Liver (tissue), 3 donors: ENCODE data around the gene ARID4B.

Experiments used
- NR2F2 ChIP-seq: IDR thresholded peaks from 2 replicates; pipeline ENCODE4 v1.6.1; 2016; ENCODE audit warnings: antibody characterized with exemption
- RAD21 ChIP-seq, 2 donors: IDR thresholded peaks; 2 replicates each; pipeline ENCODE4 v1.6.1; 2016; ENCODE audit warnings: antibody characterized with exemption in 2 of 2, mild to moderate bottlenecking in 2 of 2
- TF ChIP-seq, protein P1 (sequence below): IDR thresholded peaks from 2 replicates; pipeline ENCODE4 v1.6.1; 2016; ENCODE audit warnings: antibody characterized with exemption
- TF ChIP-seq, protein P2 (sequence below): fragments of 150-350 bp; IDR thresholded peaks from 2 replicates; pipeline ENCODE4 v1.5.1; 2017; ENCODE audit warnings: improper control_type of control experiment, low read depth, low read length; ENCODE audit not compliant: missing input control
- TF ChIP-seq, protein P3 (sequence below): IDR thresholded peaks from 2 replicates; pipeline ENCODE4 v1.6.1; 2016; ENCODE audit warnings: antibody characterized with exemption
- donor health status: healthy.
- donor health status: healthy.

DNA sequence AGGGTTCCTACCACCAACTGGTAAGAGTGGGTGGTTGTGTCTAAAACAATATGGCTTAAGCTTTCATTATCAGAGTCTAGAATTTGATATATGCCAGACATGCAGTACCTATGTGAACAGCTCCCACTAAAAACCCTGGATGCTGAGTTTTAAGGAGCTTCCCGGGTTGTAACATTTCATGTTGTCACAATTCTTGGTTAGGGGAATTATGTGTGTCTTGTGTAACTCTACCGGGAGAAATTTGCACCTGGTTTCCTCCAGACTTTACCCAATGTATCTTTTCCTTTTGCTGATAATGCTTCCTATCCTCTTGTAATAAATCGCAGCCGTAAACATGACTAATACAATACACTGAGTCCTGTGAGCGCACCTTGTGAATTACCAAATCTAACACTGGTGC is 48.3 kb downstream of the ARID4B start:
- TF ChIP-seq, protein P1, sequence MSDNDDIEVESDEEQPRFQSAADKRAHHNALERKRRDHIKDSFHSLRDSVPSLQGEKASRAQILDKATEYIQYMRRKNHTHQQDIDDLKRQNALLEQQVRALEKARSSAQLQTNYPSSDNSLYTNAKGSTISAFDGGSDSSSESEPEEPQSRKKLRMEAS = no peak
- TF ChIP-seq NR2F2 = no peak
- TF ChIP-seq, protein P2, sequence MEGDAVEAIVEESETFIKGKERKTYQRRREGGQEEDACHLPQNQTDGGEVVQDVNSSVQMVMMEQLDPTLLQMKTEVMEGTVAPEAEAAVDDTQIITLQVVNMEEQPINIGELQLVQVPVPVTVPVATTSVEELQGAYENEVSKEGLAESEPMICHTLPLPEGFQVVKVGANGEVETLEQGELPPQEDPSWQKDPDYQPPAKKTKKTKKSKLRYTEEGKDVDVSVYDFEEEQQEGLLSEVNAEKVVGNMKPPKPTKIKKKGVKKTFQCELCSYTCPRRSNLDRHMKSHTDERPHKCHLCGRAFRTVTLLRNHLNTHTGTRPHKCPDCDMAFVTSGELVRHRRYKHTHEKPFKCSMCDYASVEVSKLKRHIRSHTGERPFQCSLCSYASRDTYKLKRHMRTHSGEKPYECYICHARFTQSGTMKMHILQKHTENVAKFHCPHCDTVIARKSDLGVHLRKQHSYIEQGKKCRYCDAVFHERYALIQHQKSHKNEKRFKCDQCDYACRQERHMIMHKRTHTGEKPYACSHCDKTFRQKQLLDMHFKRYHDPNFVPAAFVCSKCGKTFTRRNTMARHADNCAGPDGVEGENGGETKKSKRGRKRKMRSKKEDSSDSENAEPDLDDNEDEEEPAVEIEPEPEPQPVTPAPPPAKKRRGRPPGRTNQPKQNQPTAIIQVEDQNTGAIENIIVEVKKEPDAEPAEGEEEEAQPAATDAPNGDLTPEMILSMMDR = no peak
- no peak for TF ChIP-seq RAD21 (IDR thresholded peaks at IDR 0.05)
- TF ChIP-seq, protein P3, sequence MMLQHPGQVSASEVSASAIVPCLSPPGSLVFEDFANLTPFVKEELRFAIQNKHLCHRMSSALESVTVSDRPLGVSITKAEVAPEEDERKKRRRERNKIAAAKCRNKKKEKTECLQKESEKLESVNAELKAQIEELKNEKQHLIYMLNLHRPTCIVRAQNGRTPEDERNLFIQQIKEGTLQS = no peak
